Mucosa of descending colon (tissue), 3 donors: Measurements from ENCODE around the gene INHBB. TPM values are rescaled to one million over a fixed set of nuclear protein-coding genes. Genes with fewer than 3 reads are reported as not detected.

Source experiments
- ATAC-seq: fragments of 200-7000 bp; cut with Tn5 transposase; one replicate; pipeline ENCODE4 v1.9.1; 2020; ENCODE audit warnings: mild to moderate bottlenecking, moderate library complexity
- DNase-seq, 3 donors: peaks; one replicate each; pipeline ENCODE4 v3.0.0-alpha.2; 2020
- H3K36me3 ChIP-seq: fragments of 200-600 bp; one replicate; pipeline ENCODE4 v1.8.0; 2021; ENCODE audit warnings: low read depth, mild to moderate bottlenecking
- H3K4me1 ChIP-seq: fragments of 200-600 bp; one replicate; pipeline ENCODE4 v1.8.0; 2021; ENCODE audit warnings: low read depth, mild to moderate bottlenecking
- H3K4me3 ChIP-seq: fragments of 200-600 bp; one replicate; pipeline ENCODE4 v1.8.0; 2021; ENCODE audit warnings: mild to moderate bottlenecking
- H3K9me3 ChIP-seq: fragments of 200-600 bp; one replicate; pipeline ENCODE4 v1.8.0; 2021; ENCODE audit warnings: mild to moderate bottlenecking
- CTCF ChIP-seq: fragments of 200-600 bp; IDR thresholded peaks from one replicate; pipeline ENCODE4 v1.8.0; 2022; ENCODE audit warnings: antibody characterized with exemption, mild to moderate bottlenecking
- intact Hi-C, 2 donors: fragments of 100-400 bp; cut with DNase I in 1 of 2; cut with micrococcal nuclease in 1 of 2; formaldehyde crosslinking; loops; one replicate each; pipeline versions ENCODE4 v1.11.0 to v1.11.1; 2022; cut with DNase I, micrococcal nuclease
- total RNA-seq, 3 donors: library from RNA; stranded (reverse); fragmentation: NEBNext Ultra II Directional in 2 of 3; extraction: Animal tissue kit (Norgen Biotek cat#: 25700) in 2 of 3; gene quantifications; one replicate each; pipeline versions ENCODE4 v1.2.1 to v1.2.4, GENCODE V29; 2021 to 2023
- donor health status: DM: no; HTN: no; CAD: no; lungs with moderate emphysema.
- donor health status: DM: no; HTN: no; CAD: no.
- donor health status: DM: no; HTN: yes; CAD: no.

Gene INHBB
- total RNA-seq, 3 donors from 2014 or later, result 0.10 to 0.92 (median 0.29) TPM

- ATAC-seq, result no peak
- no peaks in the 10 kb centered on the region for H3K9me3 ChIP-seq
- intact Hi-C loops, result loop anchor here in 1 of 2 donors (10.0 kb wide), 2 partner anchors 207 to 327 kb away; no protein-coding TSS in a partner anchor
- no peak overlapping the region for H3K4me3 ChIP-seq
- no peaks in the 10 kb centered on the region for H3K36me3 ChIP-seq
- peaks cover 22% of the 10 kb centered on the region for H3K4me1 ChIP-seq
- no peak for DNase-seq
- TF ChIP-seq CTCF, result no peak
These were observed 1.6 kb downstream of the INHBB start for GRCh38 chr2:120347396-120348060.

GRCh38 chr2:120348134-120348736, 2.3 kb downstream of the INHBB start:
- DNase-seq, result no peak
- ATAC-seq, result no peak
- Histone ChIP-seq H3K4me1 (peaks cover 19% of the 10 kb centered on the region), H3K4me3 (no peak overlapping the region), H3K9me3 (no peaks in the 10 kb centered on the region), H3K36me3 (no peaks in the 10 kb centered on the region)
- TF ChIP-seq CTCF, result no peak
- intact Hi-C loops, result loop anchor here in 1 of 2 donors (10.0 kb wide), 2 partner anchors 207 to 327 kb away; no protein-coding TSS in a partner anchor

GRCh38 chr2:120348737-120349439, 3.0 kb downstream of the INHBB start:
- ATAC-seq, result no peak
- no peak for DNase-seq
- Histone ChIP-seq H3K4me3 (no peak overlapping the region), H3K36me3 (no peaks in the 10 kb centered on the region), H3K4me1 (peaks cover 15% of the 10 kb centered on the region), H3K9me3 (no peaks in the 10 kb centered on the region)
- intact Hi-C loops, result loop anchor here in 1 of 2 donors (10.0 kb wide), 2 partner anchors 206 to 326 kb away; no protein-coding TSS in a partner anchor
- TF ChIP-seq CTCF, result no peak

- TF ChIP-seq CTCF, result no peak
- intact Hi-C loops, result loop anchor here in 1 of 2 donors (10.0 kb wide), 2 partner anchors 205 to 325 kb away; no protein-coding TSS in a partner anchor
- no peaks in the 10 kb centered on the region for H3K9me3 ChIP-seq
- no peak overlapping the region for H3K4me3 ChIP-seq
- no peaks in the 10 kb centered on the region for H3K36me3 ChIP-seq
- ATAC-seq (no peak), DNase-seq (no peak)
- H3K4me1 ChIP-seq, result peaks cover 12% of the 10 kb centered on the region
These were observed 3.5 kb downstream of the INHBB start for GRCh38 chr2:120349440-120349921.

GRCh38 chr2:120350080-120350479, 4.1 kb downstream of the INHBB start:
- no peak for TF ChIP-seq CTCF
- ATAC-seq, result no peak
- Histone ChIP-seq H3K4me3 (no peak overlapping the region), H3K9me3 (no peaks in the 10 kb centered on the region), H3K36me3 (no peaks in the 10 kb centered on the region), H3K4me1 (peaks cover 7% of the 10 kb centered on the region)
- intact Hi-C loops, result no loop called here
- no peak for DNase-seq
